ENCODE results near the gene ARSA. TPM values are rescaled to one million over a fixed set of nuclear protein-coding genes. Genes with fewer than 3 reads are reported as not detected.

Gene ARSA
- total and polyA plus RNA-seq, 2 experiments from 2014 or later: 8.1 to 8.2 TPM

DNA sequence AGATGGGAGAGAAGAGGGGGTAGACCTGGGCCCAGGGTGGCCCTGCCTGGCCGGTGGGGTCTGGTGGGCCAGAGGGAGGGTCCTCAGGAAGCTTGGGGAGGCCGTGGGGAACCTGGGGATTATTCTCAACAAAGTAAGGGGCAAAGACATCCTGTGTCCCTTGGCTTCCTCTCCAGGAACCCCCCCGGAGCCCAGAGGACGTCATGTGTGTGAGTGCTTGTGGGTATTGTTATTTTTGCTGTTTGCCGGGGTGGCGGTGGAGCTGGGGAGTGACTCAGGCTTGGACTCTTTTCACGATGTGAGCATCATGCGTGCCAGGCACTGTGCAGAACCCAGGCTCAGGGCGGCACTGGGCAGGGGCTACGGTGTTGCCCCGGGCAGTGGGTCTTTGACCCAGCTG, 43.7 kb upstream of the ARSA start:
- no peak overlapping the region for H3K4me2 ChIP-seq
- H3K9me2 ChIP-seq (ENCODE audit: insufficient read depth): no peaks in the 10 kb centered on the region
- no peaks in the 10 kb centered on the region for H3K36me3 ChIP-seq (ENCODE audit: insufficient read depth)
- no peaks in the 10 kb centered on the region; the same call in 1 of the 2 replicates for H4K20me1 ChIP-seq (replicated peaks; ENCODE audit: insufficient read depth)
- H3K4me3 ChIP-seq: no peak overlapping the region
- H3K4me1 Mint-ChIP-seq: peaks cover 22% of the 10 kb centered on the region
- no peak overlapping the region for H3K4me3 Mint-ChIP-seq
- H3K27me3 ChIP-seq (ENCODE audit: insufficient read depth): peaks cover 38% of the 10 kb centered on the region
- peaks cover 33% of the 10 kb centered on the region for H3K27me3 Mint-ChIP-seq (ENCODE audit: insufficient read depth, low read depth, poor library complexity)
- H3K9me3 Mint-ChIP-seq: peaks cover 2% of the 10 kb centered on the region; the same call in 1 of the 3 replicates
- H3K36me3 Mint-ChIP-seq (ENCODE audit: low read depth): peaks cover 3% of the 10 kb centered on the region; the same call in 1 of the 3 replicates
- H3K4me1 ChIP-seq (ENCODE audit: insufficient read depth): no peaks in the 10 kb centered on the region
- 0 out of 2 replicates have a peak, but pooled peaks cover 3% of the 10 kb centered on the region for H3F3A ChIP-seq (replicated peaks; ENCODE audit: low read depth)
- H2AFZ ChIP-seq: no peak overlapping the region
- ATAC-seq (no peak), DNase-seq (ENCODE audit: low spot score) (no peak)
- H3K27ac Mint-ChIP-seq: no peak overlapping the region
- no peak for TF ChIP-seq REST (IDR thresholded peaks at IDR 0.05; ENCODE audit: unreplicated experiment)
- no peak for TF ChIP-seq ZNF114 (CRISPR knock-in tag; IDR thresholded peaks at IDR 0.05)
- no peak for TF ChIP-seq ZNF331 (CRISPR knock-in tag; IDR thresholded peaks at IDR 0.05; ENCODE audit: low read depth)
- TF ChIP-seq NANOG (IDR thresholded peaks at IDR 0.05; ENCODE audit: borderline replicate concordance): no peak
- TF ChIP-seq EZH2phosphoT487 (IDR thresholded peaks at IDR 0.05; ENCODE audit: unreplicated experiment): no peak
- TF ChIP-seq POLR2AphosphoS5 (IDR thresholded peaks at IDR 0.05; ENCODE audit: low read depth): no peak
- no peak for TF ChIP-seq CREB1 (CRISPR knock-in tag; IDR thresholded peaks at IDR 0.05; ENCODE audit: low read depth)
- no peak for TF ChIP-seq STAT1 (IDR thresholded peaks at IDR 0.05; ENCODE audit: unreplicated experiment)
- TF ChIP-seq, protein P1, sequence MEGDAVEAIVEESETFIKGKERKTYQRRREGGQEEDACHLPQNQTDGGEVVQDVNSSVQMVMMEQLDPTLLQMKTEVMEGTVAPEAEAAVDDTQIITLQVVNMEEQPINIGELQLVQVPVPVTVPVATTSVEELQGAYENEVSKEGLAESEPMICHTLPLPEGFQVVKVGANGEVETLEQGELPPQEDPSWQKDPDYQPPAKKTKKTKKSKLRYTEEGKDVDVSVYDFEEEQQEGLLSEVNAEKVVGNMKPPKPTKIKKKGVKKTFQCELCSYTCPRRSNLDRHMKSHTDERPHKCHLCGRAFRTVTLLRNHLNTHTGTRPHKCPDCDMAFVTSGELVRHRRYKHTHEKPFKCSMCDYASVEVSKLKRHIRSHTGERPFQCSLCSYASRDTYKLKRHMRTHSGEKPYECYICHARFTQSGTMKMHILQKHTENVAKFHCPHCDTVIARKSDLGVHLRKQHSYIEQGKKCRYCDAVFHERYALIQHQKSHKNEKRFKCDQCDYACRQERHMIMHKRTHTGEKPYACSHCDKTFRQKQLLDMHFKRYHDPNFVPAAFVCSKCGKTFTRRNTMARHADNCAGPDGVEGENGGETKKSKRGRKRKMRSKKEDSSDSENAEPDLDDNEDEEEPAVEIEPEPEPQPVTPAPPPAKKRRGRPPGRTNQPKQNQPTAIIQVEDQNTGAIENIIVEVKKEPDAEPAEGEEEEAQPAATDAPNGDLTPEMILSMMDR (conservative IDR thresholded peaks at IDR 0.05; ENCODE audit: low read depth in 2 of 2): no peak
- no peak for TF ChIP-seq JUNB (IDR thresholded peaks at IDR 0.05; ENCODE audit: unreplicated experiment)
- TF ChIP-seq EZH2 (IDR thresholded peaks at IDR 0.05; ENCODE audit: low read depth, unreplicated experiment): no peak
- no peak for TF ChIP-seq ETS1 (IDR thresholded peaks at IDR 0.05)
- TF ChIP-seq, protein P2, sequence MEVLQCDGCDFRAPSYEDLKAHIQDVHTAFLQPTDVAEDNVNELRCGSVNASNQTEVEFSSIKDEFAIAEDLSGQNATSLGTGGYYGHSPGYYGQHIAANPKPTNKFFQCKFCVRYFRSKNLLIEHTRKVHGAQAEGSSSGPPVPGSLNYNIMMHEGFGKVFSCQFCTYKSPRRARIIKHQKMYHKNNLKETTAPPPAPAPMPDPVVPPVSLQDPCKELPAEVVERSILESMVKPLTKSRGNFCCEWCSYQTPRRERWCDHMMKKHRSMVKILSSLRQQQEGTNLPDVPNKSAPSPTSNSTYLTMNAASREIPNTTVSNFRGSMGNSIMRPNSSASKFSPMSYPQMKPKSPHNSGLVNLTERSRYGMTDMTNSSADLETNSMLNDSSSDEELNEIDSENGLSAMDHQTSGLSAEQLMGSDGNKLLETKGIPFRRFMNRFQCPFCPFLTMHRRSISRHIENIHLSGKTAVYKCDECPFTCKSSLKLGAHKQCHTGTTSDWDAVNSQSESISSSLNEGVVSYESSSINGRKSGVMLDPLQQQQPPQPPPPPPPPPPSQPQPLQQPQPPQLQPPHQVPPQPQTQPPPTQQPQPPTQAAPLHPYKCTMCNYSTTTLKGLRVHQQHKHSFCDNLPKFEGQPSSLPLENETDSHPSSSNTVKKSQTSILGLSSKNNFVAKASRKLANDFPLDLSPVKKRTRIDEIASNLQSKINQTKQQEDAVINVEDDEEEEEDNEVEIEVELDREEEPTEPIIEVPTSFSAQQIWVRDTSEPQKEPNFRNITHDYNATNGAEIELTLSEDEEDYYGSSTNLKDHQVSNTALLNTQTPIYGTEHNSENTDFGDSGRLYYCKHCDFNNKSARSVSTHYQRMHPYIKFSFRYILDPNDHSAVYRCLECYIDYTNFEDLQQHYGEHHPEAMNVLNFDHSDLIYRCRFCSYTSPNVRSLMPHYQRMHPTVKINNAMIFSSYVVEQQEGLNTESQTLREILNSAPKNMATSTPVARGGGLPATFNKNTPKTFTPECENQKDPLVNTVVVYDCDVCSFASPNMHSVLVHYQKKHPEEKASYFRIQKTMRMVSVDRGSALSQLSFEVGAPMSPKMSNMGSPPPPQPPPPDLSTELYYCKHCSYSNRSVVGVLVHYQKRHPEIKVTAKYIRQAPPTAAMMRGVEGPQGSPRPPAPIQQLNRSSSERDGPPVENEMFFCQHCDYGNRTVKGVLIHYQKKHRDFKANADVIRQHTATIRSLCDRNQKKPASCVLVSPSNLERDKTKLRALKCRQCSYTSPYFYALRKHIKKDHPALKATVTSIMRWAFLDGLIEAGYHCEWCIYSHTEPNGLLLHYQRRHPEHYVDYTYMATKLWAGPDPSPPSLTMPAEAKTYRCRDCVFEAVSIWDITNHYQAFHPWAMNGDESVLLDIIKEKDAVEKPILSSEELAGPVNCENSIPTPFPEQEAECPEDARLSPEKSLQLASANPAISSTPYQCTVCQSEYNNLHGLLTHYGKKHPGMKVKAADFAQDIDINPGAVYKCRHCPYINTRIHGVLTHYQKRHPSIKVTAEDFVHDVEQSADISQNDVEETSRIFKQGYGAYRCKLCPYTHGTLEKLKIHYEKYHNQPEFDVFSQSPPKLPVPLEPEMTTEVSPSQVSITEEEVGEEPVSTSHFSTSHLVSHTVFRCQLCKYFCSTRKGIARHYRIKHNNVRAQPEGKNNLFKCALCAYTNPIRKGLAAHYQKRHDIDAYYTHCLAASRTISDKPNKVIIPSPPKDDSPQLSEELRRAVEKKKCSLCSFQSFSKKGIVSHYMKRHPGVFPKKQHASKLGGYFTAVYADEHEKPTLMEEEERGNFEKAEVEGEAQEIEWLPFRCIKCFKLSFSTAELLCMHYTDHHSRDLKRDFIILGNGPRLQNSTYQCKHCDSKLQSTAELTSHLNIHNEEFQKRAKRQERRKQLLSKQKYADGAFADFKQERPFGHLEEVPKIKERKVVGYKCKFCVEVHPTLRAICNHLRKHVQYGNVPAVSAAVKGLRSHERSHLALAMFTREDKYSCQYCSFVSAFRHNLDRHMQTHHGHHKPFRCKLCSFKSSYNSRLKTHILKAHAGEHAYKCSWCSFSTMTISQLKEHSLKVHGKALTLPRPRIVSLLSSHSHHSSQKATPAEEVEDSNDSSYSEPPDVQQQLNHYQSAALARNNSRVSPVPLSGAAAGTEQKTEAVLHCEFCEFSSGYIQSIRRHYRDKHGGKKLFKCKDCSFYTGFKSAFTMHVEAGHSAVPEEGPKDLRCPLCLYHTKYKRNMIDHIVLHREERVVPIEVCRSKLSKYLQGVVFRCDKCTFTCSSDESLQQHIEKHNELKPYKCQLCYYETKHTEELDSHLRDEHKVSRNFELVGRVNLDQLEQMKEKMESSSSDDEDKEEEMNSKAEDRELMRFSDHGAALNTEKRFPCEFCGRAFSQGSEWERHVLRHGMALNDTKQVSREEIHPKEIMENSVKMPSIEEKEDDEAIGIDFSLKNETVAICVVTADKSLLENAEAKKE (CRISPR knock-in tag; IDR thresholded peaks at IDR 0.05): no peak
- no peak overlapping the region for H3K27ac ChIP-seq (ENCODE audit: low read depth)
- H3K79me2 ChIP-seq (replicated peaks; ENCODE audit: insufficient read depth): no peaks in the 10 kb centered on the region

All from GM23338 (cell line).